Daoy (cell line): ENCODE data around the gene HTR6. TPM values are rescaled to one million over a fixed set of nuclear protein-coding genes. Genes with fewer than 3 reads are reported as not detected.

Source experiments
- DNase-seq: peaks from one replicate; pipeline ENCODE4 v3.0.0-alpha.2; 2015; ENCODE audit warnings: low read depth
- total RNA-seq: library from RNA; depleted of rRNA; stranded (reverse); fragments of >200 nt; shearing (Covaris generic); gene quantifications from 2 replicates; pipeline ENCODE4 v1.2.3, GENCODE V29; 2014

Gene HTR6
- total RNA-seq, 1 experiment from 2014 or later = not detected

- no peak for DNase-seq
Measured at GRCh38 chr1:19688041-19688842, 23.6 kb downstream of the HTR6 start.

DNA sequence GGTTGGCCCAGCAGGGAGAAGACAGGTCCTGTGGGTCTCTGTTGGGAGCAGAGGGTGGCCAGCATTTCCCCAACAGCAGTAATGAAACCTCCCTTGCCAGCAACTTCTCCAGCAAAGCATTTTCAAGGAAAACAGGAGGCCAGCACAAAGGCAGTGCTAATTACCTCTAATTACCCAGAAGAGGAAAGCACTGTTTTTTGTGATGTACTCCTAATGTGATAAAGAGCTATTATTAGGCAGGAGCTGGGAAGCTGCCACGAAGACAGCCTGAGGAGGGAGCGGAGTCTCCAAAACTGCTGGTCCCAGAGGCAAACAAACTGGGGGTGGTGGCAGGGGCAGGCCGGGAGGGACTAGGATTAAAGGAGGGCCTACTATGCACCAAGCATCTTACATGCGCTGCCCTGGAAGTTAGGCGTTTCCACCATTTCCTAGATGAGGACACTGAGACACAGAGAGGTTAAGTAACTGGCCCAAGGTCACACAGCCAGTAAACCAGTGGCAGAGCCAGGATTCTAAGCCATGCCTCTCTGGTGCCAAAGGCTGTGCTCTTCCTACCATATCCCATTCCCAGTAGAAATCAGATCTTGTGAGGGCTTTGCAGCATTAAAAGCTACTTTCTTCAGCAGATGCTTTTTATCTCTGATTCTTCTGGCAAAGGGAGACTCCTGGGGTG, 24.5 kb downstream of the HTR6 start:
- no peak for DNase-seq

GRCh38 chr1:19689856-19690255, 25.2 kb downstream of the HTR6 start:
- no peak for DNase-seq

DNA sequence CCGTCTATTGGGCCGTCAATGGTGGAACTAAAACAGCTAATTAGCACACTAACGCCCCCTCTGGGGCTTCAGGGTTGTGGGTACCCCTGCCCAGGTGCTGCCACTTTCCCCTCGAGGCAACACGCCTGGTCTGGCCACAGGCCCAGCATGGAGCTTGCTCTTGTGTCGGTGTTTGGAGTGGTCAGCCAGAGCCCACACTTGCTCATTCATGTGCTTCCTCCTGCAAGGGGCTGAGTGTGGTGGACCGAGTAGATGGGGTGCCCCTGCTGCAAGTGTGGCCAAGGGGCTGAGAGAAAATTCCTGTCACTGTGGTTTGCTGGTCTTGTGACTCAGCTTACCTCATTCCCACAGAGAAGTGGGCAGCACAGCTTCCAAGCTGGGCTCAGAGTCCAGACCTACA, 25.7 kb downstream of the HTR6 start:
- no peak for DNase-seq

- no peak for DNase-seq
Measured at GRCh38 chr1:19694298-19694697, 29.6 kb downstream of the HTR6 start.

GRCh38 chr1:19695772-19696171, 31.1 kb downstream of the HTR6 start:
- no peak for DNase-seq

DNA sequence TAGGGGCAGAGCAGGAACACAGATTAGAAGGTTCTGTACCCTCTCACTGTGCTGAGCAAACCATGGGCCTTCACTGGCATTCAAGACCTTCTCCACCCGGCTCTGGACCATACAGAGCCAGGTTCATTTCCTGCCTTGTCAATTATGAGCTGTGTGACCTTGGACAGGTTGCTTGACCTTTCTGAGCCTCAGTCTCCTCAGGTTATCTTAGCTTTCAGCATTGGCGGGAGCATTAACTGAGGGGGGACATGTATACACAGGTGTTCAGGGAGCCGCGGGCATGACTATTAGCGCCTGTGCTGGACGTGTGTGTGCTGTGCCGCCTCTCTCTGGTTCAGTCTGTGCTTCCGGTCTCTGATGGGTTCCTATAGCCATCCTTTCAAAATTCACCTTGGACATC, 32.1 kb downstream of the HTR6 start:
- no peak for DNase-seq

- DNase-seq = no peak
Measured at GRCh38 chr1:19698181-19698580, 33.5 kb downstream of the HTR6 start.

DNA sequence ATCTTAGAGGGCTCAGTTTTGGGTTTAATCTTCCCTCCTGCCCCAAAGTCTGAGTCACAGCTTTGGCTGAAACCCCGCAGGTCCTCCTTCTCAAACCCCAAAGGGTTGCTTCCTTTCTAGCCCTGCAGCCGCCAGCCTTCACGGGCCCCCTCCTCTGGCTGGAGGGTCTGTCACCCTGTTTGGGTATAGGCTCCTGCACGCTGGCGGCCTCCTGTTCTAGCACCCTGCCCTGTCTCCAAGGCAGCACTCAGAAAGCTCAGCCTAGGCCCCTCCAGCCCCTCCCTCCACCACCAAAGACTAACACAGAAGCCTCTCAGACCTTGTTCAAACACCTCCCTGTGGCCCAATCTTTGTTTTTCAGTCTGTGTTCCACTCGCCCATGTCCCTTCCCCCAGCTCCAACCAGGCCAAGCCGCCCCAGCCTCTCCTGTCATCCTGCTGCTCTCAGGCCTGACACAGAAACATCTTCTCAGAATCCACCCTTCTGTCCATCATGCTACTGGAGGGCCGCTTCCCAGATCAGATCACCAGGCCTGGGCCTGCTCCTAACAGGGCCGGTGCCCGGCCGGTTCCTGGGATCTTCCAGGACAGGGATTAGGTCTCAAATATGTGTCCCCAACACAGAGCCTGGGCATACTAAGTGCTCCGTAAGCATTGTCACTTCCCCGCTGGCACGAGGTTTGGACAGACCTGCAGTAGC, 35.6 kb downstream of the HTR6 start:
- no peak for DNase-seq

- no peak for DNase-seq
Measured at GRCh38 chr1:19703280-19703679, 38.6 kb downstream of the HTR6 start.

DNA sequence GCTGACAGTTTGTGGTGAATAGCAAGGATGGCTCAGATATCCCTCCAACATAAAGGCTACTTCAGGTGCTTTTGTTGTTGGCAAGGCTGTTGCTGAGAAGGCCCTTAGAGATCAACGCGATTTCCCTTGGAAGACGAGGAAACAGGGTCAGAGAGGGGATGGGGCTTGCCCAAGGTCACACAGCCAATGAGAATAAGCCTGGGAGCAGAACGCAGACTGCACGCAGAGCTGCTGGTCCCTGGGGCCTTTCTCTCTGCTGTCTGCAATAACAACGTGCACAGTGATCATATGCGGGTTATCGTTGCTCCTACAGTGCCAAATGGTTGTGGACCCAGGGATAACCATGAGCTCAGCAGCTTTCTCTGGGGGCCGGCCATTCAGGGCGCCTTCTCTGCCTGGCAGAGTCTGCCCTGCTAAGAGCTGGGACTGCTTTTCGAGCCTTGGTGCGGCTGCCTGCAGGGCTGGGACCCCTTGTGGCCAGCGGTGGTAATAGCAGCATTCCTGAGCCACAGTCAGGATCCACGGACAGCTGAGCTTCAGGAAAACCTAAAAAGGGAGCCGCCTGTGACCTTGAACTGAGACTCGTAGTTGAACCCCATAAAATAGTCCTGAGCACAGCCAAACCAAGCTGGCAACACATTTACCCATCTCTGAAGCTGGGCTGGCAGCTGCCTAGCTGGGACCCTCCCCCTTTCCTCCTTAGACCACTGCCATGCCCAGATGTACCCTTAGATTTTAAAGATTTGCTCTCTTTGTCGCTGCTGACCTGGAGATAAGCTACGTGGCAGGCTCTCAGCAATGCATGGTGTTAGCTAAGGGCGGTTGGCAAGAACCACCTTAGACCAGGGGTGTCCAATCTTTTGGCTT, 39.8 kb downstream of the HTR6 start:
- peak; percentile 74 for DNase-seq

GRCh38 chr1:19705464-19705863, 40.8 kb downstream of the HTR6 start:
- DNase-seq = no peak

DNA sequence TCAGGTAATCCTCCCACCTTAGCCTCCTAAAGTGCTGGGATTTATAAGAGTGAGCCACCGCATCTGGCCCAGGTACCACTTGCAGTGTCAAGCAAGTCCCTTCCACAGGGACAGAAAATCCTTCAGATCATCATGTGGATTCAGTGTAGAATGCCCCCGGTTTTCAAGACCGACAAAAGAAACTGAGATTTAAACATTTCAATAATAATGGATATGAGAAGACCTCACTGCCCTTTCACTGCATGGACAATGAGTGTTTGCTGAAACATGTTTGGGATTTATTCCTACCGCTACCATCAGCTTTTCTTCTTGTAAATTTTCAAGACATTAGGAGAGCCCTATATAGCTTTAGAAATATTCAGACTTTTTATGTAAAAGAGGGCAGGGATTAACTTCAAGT, 41.5 kb downstream of the HTR6 start:
- no peak for DNase-seq

DNA sequence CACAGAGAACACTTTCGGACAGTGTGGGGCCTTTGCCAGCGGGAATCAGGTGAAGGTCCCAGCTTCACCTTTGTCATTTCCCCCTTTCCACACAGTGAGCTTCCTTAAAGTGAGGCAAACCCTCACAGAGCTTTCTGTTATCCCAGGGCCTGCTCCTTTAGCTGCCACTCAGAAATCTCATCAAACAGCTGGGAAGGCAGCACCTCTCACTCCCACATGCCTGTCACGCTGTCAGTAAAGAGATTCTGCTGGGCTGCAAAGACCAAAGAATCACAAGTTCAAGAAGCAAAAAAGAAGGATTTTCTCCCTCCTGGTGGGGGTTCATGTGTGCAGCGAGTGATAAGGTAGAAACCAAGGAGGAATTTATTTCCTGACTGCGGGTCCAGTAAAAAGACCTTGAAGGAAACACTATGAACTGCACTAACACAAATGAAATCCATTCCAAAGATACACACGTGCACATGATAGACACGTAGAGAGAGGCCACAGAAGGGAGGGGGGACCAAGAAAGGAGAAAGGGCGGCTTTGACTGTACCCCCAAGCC, 44.0 kb downstream of the HTR6 start:
- no peak for DNase-seq

- no peak for DNase-seq
Measured at GRCh38 chr1:19709260-19709793, 44.7 kb downstream of the HTR6 start.

DNA sequence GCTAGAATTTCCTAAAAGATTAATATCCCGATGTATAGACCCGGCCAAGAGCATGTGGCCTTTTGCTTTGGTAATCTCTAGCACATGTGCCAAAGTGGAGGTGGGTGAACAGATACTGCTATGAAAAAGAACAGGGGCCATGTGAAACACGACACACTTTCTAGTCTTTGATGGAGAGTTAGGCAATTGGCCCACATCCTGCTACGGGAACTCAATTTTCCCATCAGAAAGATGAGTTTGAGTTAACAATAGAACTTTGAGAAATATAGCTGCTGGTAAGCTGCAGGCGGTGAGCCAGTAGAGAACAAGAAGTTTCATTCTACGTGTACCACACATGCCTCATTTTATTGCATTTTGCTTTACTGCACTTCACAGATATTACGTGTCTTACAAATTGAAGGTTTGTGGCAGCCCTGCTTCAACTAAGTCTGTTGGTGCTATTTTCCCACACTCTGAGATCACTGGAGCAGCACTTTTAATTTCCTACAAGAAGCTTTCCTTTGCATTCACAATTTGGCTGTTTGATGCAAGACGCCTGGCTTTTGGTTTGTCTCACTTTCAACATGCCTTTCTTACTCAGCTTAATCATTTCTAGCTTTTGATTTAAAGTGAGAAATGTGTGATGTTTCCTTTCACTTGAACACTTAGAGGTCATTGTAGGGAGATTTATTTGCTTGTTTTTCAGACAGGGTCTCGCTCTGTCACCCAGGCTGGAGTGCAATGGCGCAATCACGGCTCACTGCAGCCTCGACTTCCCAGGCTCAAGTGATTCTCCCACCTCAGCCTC, 46.3 kb downstream of the HTR6 start:
- DNase-seq = no peak

- DNase-seq = no peak
Measured at GRCh38 chr1:19712928-19713327, 48.3 kb downstream of the HTR6 start.

- DNase-seq = peak; percentile 96
Measured at GRCh38 chr1:19715334-19716203, 50.9 kb downstream of the HTR6 start.

DNA sequence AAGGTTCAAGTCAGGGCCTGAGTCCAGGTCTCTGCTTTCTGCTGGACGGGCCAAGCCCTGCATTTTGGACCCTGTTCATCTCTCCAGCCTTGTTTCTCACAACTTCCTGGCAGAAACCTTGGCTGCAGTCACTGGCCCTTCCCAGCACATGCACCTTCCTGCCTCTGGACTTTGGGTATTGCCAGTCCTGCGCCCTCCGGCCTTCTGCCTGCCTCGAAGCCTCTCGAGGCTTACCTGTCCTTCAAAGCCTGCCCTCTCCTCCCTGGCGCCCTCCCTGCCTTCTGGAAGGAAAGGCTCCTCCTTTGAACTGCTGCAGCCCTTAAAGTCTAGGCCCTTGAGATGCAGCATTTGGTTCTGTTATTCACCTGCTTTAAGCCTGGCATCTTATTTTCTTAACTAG, 52.8 kb downstream of the HTR6 start:
- DNase-seq = no peak
